NCI-H2029 treated with DMSO at 0.1 percent for 48 hours (cell line): ENCODE data around the gene CLSTN1.
"Not testable (repeated sequence)": the region's sequence is repeated elsewhere in the genome, so short reads cannot be mapped to it uniquely, and the experiment has no call there.

Experiments used
- DNase-seq: peaks from one replicate; lab custom pipeline; 2025; lab: John Stamatoyannopoulos, UW

CLSTN1 gene

DNA sequence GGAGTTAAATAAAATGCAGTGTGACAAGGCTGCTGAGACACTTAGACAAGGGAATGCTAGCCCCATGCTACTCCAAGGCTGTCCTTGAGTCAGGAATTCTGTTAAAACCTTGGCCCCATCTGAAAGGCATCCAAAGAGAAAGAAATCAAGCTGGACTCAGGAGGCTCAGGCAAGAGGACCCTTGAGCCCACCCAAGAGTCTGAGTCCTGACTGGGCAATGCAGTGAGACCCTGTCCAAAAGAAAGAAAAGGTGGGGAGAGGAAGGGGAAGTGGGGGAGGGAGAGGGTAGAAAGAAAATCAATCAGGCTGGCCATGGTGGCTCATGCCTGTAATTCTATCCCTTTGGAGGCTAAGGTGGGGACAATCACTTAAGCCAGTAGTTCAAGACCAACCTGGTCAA, 26.7 kb downstream of the CLSTN1 start:
- DNase-seq, result no peak

DNA sequence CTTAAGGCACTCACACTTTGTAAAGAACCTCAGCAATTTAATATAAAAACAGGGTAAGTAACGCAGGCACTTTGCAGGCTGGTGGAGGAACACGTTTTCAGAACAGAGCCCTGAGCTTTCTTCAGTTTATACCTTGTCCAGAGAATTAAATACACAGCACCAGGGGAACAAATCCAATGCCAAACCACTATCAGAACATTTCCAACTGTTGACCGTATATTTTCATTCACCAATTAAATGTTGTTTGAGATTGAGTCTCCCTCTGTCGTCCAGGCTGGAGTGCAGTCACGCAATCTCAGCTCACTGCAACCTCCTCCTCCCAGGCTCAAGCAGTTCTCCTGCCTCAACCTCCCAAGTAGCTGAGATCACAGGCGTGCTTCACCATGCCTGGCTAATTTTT, 29.7 kb downstream of the CLSTN1 start:
- no peak for DNase-seq

DNA sequence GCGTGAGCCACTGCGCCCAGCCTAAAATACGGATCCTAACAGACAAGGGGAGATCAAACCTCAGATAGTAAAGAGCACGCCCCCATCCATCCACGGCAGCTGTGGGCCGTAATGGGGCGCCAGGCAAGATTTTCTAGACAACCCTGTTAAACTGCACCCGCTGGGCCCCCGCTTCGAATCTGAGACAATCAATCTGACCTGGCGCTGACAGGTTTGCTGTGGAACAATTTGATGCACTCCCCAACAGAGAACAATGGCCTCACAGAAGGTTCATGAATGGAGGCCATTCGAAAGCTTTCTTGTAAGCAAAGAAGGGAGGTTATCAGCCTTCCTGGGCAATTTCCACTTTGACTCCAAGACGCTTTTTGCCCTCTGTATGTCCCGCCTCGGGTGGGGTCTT, 30.5 kb downstream of the CLSTN1 start:
- no peak for DNase-seq

DNA sequence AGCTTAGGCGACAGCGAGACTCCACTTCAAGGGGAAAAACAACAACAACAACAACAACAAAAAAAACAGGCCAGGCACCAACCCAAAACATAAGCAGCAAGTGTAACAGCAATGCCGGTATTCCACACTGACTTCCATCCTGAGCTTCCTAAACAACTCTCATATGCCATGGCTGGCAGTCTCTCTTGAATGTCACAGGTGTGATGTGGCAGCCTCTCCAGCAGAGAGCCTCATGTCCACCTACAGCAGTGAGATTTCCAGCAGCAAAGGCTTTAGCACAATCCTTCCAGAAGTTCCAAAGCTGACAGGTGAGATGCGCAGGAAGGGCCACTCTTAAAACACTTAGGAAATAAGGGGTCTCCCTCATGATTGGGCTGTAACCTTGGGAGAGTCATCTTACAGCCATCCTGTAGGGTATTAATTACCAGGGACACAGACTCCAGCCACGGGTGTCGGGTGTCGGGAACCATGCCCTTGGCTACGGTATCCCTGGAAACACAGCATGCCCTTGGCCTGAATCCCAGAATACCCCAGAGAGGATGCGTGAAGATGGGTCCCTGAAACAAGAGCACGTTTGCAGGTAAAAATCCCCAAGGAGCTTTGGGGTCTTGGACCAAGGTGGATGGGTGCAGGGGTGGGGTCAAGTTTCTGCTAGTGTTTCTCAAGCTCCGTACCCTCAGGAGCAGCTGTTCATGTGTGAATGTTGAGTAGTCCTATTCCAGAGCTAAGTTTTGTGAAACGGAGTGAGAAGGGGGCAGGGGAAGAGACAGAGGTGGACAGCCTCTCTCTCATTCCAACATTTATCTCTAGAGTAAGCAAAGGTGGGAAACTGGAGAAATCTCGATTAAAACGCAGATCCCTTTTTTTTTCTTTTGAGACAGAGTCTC, 31.4 kb downstream of the CLSTN1 start:
- peak; percentile 78 for DNase-seq

DNA sequence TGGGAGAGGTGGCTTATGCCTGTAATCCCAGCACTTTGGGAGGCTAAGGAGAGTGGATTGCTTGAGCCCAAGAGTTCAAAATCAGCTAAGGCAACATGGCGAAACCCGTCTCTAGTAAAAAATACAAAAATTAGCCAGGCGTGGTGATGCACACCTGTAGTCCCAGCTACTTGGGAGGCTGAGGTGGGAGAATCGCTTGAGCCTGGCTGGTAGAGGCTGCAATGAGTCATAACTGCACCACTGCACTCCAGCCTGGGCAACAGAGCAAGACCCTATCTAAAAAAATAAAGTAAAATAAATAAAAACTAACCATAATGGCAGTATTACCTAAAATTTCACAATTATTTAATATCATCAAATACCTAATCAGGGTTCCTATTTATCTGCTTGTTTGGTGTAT, 34.1 kb downstream of the CLSTN1 start:
- DNase-seq, result not testable (repeated sequence)

DNA sequence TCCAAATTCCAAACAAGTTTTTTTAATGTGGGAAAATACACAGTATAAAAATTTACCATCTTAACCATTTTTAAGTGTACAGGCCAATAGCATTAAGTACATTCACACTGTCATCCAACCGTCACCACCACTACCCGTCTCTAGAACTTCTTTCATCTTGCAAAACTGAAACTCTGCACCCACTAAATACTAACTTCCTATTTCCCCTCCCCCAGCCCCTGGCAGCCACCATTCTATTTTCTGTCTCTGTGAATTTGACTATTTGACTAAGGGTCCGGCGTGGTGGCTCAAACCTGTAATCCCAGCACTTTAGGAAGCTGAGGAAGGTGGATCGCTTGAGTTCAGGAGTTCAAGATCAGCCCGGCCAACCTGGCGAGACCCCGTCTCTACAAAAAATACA, 36.1 kb downstream of the CLSTN1 start:
- no peak for DNase-seq

DNA sequence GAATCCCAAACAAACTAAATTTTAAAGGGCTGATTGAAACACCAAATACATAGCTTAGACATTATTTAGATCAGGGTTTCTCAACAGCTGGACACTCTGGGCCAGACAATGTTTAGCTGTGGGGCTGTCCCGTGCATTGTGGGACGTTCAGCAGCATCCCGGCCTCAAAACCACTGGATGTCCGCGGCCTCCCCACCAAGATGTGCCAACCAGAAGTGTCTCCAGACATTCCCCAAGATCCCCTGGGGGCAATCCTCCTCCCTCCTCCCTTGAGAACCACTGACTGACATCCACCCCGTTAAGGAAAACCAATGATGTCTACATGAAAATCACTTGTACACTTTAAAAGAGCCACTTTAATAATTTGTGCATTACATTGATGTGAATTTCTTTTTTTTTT, 38.4 kb downstream of the CLSTN1 start:
- no peak for DNase-seq

DNA sequence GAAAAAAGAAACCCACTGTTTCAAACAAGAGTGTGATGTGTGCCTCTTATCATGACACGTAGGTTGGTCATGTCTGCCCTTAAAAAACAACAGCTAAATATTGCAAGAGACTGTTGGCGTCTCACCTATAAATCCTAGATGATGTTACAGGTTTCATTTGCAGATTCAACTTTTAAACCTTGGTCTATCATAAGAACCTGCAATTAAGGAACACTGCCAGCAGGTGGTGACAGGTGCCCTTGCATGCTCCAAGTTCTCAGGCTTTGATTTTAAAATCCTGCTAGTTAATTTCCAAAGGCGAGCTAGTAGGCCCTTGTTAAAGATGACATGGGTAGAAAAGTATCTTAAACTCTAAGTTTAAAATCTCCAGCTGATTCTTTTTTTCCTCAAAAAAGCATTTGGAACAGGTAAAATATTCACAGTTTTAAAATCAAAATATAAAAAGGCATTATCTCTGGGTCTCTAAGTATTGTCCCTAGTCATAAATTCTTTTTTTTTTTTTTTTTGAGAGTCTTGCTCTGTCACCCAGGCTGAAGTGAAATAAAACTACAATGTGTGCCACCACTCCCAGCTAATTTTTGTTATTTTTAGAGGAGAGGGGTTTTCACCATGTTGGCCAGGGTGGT, 39.1 kb downstream of the CLSTN1 start:
- DNase-seq, result peak; percentile 45

DNA sequence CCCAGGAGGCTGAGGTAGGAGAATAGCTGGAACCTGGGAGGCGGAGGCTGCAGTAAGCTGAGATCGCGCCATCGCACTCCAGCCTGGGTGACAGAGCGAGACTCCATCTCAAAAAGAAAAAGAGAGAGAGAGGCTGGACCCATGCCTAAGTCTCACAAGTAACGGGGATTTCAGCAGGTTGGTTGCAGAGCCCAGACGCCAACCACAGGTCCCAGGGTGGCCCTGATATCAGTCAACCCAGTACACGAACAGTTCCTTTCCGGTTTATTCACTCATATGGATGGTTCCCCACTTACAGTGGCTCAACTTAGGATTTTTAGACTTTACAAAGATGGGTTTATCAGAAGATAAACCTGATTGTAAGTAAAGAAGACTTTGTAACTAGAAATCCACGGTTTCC, 40.9 kb downstream of the CLSTN1 start:
- no peak for DNase-seq

DNA sequence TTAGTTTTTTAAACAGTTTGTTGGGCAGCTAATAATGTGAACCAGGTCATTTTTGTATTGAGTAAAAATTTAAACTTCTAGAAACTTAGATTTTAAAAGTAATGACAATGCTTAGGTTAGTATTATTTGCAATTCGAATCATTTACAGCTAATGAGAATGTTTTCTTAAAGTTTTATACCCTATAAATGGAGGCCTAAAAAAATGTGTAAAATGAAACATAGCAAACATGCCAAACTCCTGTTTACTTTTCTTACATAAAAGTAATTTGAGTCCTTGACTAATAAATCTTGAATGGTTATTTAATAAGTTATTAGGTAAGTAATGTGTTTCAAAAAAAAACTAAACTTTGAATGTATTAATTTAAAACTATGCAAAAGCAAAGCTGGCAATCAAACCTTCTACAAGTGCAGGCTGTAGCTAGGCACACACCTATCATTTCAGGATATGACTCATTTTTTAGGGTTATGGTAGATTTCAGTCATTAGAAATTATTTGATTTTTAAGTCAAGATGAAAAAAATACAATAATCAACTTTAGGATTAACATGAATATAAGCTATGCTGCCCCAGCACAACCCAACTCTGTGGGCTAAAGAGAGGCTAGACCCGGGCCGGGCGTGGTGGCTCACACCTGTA, 41.5 kb downstream of the CLSTN1 start:
- no peak for DNase-seq

DNA sequence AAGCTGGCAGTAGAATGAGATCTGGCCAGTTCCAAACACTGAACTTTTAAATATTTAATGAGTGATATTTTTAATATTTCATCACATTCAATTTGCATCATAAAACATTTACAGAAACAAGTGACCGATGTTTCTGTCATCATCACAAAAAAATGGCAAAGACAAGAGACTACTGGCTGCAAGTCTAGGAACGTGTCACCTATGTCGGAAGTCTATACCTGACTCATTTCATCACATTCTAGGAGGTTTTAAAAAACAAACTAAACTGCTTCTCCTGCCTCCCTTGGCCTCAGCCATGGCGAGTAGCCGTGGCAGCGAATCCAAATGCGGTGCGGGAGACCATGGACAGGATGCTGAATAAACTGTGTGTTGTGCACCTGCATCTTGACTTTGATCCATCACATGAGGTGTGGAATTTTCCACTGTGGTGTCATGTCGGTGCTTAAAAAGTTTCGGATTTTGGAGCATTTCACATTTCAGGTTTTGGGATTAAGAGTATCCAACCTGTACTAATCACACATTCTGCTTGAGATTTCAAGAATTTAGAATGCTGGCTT, 43.1 kb downstream of the CLSTN1 start:
- no peak for DNase-seq

DNA sequence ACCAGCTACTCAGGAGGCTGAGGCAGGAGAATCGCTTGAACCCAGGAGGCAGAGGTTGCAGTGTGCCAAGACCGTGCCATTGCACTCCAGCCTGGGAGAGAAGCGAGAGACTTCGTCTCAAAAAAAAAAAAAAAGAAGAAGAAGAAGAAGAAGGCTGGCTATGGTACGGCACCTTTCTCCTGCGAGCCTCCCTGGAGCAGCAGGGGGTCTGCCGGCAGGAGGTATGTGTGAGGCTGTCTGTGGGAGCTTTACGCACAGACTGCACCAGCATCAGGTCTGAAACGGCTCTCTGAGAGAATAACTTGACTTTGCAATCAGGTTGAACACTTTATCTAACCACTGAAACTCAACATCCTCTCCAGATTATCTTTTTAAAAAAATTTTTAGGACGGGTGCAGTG, 44.9 kb downstream of the CLSTN1 start:
- no peak for DNase-seq

DNA sequence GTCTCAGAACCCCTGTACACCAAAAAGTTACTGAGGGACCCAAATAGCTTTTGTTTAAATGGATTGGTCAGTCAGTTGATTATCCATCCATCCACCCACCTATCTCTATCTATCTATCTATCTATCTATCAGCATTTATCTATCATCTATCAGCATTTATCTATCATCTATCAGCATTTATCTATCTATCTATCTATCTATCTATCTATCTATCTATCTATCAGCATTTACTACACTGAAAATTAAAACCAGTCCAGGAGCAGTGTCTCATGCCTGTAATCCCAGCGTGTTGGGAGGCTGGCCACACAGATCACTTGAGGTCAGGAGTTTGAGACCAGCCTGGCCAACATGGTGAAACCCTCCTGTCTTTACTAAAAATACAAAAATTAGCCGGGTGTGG, 47.1 kb downstream of the CLSTN1 start:
- DNase-seq, result no peak

DNA sequence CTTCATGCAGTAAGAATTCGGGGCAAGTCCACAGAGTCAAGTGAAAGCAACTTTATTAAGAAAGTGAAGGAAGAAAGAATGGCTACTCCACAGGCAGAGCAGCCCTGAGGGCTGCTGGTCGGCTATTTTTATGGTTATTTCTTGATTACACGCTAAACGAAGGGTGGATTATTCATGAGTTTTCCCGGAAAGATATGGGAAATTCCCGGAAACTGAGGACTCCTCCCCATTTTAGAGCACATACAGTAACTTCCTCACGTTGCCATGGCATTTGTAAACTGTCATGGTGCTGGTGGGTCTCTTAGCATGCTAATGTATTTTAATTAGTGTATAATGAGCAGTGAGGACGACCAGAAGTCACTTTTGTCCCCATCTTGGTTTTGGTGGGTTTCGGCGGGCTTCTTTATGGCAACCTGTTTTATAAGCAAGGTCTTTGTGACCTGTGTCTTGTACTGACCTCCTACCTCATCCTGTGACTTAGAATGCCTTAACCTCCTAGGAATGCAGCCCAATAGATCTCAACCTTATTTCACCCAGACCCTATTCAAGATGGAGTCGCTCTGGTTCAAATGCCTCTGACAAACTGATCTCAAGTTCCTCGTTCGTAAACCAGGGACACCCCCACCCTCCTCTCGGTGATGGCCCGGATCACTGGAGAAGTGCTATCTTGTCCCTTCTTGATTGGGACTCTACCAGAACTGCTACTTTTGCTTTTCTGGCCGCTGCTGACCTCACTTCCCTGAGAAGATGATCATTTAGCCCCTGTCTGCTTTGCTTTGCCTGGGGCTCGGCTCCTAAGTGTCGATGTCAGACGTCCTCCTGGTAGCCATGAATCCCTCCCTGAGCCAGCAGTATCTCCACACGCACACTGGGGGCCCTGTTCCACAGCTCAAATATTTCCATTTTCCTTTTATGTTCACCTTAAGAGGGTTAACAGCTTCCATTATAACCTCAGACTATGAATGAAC, 48.8 kb downstream of the CLSTN1 start:
- DNase-seq, result no peak

DNA sequence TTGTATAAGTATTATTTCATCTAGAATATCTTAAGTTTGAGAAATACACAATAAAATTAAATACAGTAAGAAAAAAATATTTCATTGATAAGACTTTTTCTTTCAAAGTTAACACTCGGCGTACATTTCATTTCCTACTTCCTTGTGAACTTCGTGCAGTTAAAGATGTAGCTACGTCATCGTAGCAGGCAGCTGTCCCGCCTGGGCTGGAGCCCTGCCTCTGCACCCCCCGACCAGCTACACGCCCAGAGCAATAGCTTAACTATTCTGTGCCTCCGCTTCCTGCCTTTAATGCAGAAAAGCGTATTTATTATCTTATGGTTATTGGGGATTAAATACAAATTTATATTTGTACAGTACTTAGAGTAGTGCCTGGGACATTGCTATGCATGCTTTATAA, 53.5 kb downstream of the CLSTN1 start:
- DNase-seq, result no peak

DNA sequence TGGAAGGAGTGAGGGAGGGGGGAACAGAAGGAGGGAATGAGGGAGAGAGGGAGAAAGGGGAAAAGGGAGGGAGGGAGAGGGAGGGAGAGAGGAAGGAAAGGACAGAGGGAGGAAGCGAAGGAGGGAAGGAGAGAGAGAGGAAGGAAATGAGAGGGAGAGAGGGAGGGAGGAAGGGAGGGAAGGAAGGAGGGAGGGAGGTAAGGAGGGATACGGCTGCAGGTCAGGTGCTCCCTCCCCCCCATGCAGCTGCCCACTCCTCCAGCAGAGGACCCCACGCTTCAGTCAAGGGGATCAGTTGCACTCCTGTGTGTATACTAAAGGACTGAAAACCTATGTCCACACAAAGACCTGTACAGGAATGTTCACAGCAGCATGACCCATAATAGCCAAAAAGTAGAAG, 54.8 kb downstream of the CLSTN1 start:
- no peak for DNase-seq

DNA sequence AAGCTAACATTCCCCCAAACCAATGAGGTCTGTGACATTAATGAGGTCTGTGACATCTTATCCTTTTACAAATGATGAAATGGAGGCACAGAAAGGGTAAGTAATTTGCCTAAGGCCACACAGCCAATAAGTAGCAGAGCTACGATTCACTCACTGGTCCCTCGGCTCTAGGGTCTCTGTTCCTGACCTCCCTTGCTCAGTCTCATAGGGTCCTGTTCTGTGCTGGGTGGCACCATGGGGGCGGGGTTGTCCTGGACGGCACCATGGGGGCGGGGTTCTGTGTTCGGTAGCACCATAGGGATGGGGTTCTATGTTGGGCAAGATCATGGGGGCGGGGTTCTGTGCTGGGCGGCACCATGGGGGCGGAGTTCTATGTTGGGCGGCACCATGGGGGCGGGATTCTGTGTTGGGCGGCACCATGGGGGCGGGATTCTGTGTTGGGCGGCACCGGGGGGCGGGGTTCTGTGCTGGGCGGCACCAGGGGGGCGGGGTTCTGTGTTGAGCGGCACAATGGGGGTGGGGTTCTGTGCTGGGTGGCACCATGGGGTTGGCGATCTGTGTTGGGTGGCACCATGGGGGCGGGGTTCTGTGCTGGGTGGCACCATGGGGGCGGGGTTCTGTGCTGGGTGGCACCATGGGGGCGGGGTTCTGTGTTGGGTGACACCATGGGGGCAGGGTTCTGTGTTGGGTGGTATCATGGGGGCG, 55.6 kb downstream of the CLSTN1 start:
- DNase-seq, result no peak

DNA sequence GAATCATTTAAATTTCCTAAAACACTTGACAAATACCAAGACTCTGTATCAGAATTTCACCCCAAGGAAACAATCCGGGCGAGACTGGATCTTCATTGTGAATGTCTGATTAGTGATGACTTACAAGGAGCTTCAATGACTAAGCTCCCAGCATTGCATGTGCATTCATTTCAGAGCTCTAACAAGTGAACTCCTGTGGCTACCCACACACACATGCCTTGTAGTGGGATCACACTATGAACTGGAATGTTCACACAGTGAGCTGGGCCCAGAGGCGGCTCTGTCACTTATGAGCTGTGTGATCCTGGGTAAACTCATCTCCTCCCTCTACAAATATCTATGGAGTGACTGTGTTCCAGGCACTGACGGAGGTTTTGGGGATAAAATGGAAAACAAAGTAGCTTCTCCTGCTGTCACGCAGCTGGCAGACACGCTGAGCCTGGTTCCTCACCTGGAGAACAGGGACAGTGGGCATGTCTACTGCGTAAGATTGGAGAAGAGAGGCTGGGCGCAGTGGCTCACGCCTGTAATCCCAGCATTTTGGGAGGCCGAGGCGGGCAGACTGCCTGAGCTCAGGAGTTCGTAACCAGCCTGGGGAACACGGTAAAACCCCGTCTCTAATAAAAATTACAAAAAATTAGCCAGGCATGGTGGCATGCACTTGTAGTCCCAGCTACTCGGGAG, 56.9 kb downstream of the CLSTN1 start:
- no peak for DNase-seq

DNA sequence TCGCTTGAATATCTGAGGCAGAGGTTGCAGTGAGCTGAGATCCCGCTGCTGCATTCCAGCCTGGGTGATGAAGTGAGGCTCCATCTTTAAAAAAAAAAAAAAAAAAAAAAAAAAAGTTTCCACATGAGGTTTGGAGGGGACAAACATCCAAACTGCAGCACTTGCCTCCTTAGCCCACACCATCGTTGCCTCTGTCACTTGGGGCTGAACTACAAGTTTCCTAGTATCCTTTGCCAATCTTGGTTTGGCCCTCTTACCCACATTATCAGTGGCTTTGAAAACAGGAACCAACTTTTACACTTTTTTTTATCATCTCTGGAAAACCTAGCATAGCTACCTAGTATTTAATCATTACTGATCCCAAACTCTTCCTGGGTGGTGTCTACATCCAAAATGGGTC, 59.2 kb downstream of the CLSTN1 start:
- DNase-seq, result no peak

DNA sequence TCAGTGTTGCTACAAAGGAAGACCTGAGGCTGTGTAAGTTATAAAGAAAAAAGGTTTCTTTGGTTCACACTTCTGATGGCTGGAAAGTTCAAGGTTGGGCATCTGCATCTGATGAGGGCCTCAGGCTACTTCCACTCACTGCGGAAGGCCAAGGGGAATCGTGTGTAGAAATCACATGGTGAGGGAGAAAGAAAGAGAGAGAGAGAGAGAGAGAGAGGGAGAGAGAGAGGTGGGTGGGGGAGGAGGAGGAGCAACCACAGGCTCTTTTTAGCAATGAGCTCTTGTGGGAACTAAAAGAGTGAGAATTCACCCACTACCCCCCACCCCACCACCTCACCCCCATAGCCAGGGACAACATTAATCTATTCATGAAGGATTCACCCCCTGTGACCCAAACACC, 59.9 kb downstream of the CLSTN1 start:
- no peak for DNase-seq

DNA sequence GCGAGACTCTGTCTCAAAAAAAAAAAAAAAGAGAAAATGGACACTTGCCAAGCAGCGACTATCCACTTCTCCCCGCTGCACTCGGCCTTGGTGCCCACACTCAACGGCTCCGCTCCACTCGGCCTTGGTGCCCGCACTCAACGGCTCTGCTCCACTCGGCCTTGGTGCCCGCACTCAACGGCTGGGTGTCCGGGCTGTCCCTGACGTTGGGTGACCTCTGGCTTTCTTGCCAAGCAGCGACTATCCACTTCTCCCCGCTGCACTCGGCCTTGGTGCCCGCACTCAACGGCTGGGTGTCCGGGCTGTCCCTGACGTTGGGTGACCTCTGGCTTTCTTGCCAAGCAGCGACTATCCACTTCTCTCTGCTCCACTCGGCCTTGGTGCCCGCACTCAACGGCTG, 61.3 kb downstream of the CLSTN1 start:
- DNase-seq, result not testable (repeated sequence)
